HepG2 (cell line): Measurements from ENCODE around the gene B3GNT9. TPM values are rescaled to one million over a fixed set of nuclear protein-coding genes. Genes with fewer than 3 reads are reported as not detected.

ENCODE experiments used
- ATAC-seq: fragments of 200-7000 bp; cut with Tn5 transposase; 3 replicates; pipeline ENCODE4 v1.9.1; 2020; ENCODE audit warnings: mild to moderate bottlenecking, moderate library complexity
- BruUV-seq: library from RNA; stranded (reverse); fragments of 400-500 nt; replicated peaks from 2 replicates; lab custom pipeline; 2021; lab: Mats Ljungman, UMichigan
- CTCF ChIA-PET: fragments of 300-600 bp; formaldehyde crosslinking; extraction: SDS; loops from one replicate; lab custom pipeline; 2021; ENCODE audit warnings: low total read pairs, inconsistent platforms, low intra/inter-chr PET ratio; lab: Yijun Ruan, JAX
- POLR2A ChIA-PET: fragments of 350-600 bp; sonication (Branson Sonifier 250); formaldehyde crosslinking; loops from one replicate; lab custom pipeline; 2020; ENCODE audit warnings: antibody characterized with exemption, inconsistent platforms; lab: Yijun Ruan, JAX
- DNase-seq: peaks from one replicate; pipeline ENCODE4 v3.0.0-alpha.2; 2015; ENCODE audit warnings: low spot score
- FAIRE-seq: peaks from 3 replicates; lab custom pipeline; 2011; peaks lifted over from hg19 to GRCh38; lab: Jason Lieb, UNC
- H2AFZ ChIP-seq: one replicate; pipeline ENCODE4 v1.6.1; 2011; ENCODE audit warnings: low read length, inconsistent platforms
- H3K27ac ChIP-seq: fragments of 300-600 bp; 3 replicates; pipeline ENCODE4 v1.8.0; 2011; ENCODE audit warnings: mixed run types, mild to moderate bottlenecking, mixed read lengths, low read length, inconsistent platforms; ENCODE audit not compliant: insufficient read depth; ENCODE audit errors: extremely low read length
- H3K27me3 ChIP-seq, 2 experiments: fragments of 200-600 bp in 1 of 2; 2 replicates in 1 of 2; 3 replicates in 1 of 2; pipeline versions ENCODE4 v1.6.0 to v1.8.0; 2011; ENCODE audit warnings: low read length in 2 of 2, mild to moderate bottlenecking in 2 of 2, moderate library complexity in 2 of 2, inconsistent platforms in 1 of 2; ENCODE audit not compliant: insufficient read depth in 2 of 2, control insufficient read depth in 1 of 2
- H3K36me3 ChIP-seq, 2 experiments: fragments of 200-600 bp in 1 of 2; replicated peaks in 1 of 2; 2 replicates in 1 of 2; 3 replicates in 1 of 2; pipeline versions ENCODE4 v1.5.1 to v1.8.0; 2011; ENCODE audit warnings: low read length in 2 of 2, inconsistent platforms in 1 of 2; ENCODE audit not compliant: insufficient read depth in 2 of 2, control insufficient read depth in 1 of 2
- H3K4me1 ChIP-seq: 2 replicates; pipeline ENCODE4 v1.5.1; 2012; ENCODE audit warnings: low read length, inconsistent platforms; ENCODE audit not compliant: insufficient read depth
- H3K4me2 ChIP-seq: 2 replicates; pipeline ENCODE4 v1.6.0; 2011; ENCODE audit warnings: low read depth, low read length, inconsistent platforms
- H3K4me3 ChIP-seq, 3 experiments: fragments of 200-600 bp in 1 of 3; sonication (generic), shearing (Covaris generic) in 1 of 3; replicated peaks in 1 of 3; 2 replicates each; pipeline ENCODE4 v1.5.1; 2011 to 2016; ENCODE audit warnings: low read length in 3 of 3, inconsistent platforms in 2 of 3, low read depth in 2 of 3, mild to moderate bottlenecking in 2 of 3, control low read depth in 1 of 3, mixed read lengths in 1 of 3; ENCODE audit not compliant: insufficient read depth in 1 of 3
- H3K79me2 ChIP-seq: one replicate; pipeline ENCODE4 v1.6.1; 2011; ENCODE audit warnings: low read length, inconsistent platforms; ENCODE audit not compliant: insufficient read depth
- H3K9ac ChIP-seq: 2 replicates; pipeline ENCODE4 v1.6.0; 2011; ENCODE audit warnings: mild to moderate bottlenecking, low read depth, low read length, inconsistent platforms; ENCODE audit not compliant: insufficient read depth
- H3K9me3 ChIP-seq: 2 replicates; pipeline ENCODE4 v1.5.1; 2012; ENCODE audit warnings: mild to moderate bottlenecking, low read length
- H4K20me1 ChIP-seq: 2 replicates; pipeline ENCODE4 v1.6.0; 2011; ENCODE audit warnings: inconsistent platforms, mild to moderate bottlenecking, low read length, moderate library complexity; ENCODE audit not compliant: insufficient read depth
- CENPT ChIP-seq: sonication (generic); formaldehyde crosslinking; IDR thresholded peaks from 2 replicates; pipeline ENCODE4 v1.8.0; 2022; ENCODE audit warnings: low read depth, mild to moderate bottlenecking, moderate library complexity, missing genetic modification reagents
- FOSL2 ChIP-seq: sonication (generic); formaldehyde crosslinking; IDR thresholded peaks from 2 replicates; pipeline ENCODE4 v1.4.0; 2020; ENCODE audit warnings: missing genetic modification reagents
- KAT7 ChIP-seq: IDR thresholded peaks from 2 replicates; pipeline ENCODE4 v1.6.1; 2018; ENCODE audit warnings: borderline replicate concordance, missing compliant biosample characterization
- MEIS2 ChIP-seq: sonication (generic); formaldehyde crosslinking; IDR thresholded peaks from 2 replicates; pipeline ENCODE4 v1.9.0; 2021; ENCODE audit warnings: mild to moderate bottlenecking, missing genetic modification reagents
- NFE2L2 ChIP-seq: fragments of 150-350 bp; IDR thresholded peaks from 2 replicates; pipeline ENCODE4 v1.6.1; 2014; ENCODE audit warnings: low read length
- NR1H2 ChIP-seq: sonication (generic); formaldehyde crosslinking; IDR thresholded peaks from 2 replicates; pipeline ENCODE4 v1.8.1; 2022; ENCODE audit warnings: low read depth, missing genetic modification reagents, borderline replicate concordance
- ONECUT2 ChIP-seq: sonication (generic); formaldehyde crosslinking; IDR thresholded peaks from 2 replicates; pipeline ENCODE4 v1.4.0; 2020; ENCODE audit warnings: missing genetic modification reagents
- PITX1 ChIP-seq: sonication (generic); formaldehyde crosslinking; IDR thresholded peaks from 2 replicates; pipeline ENCODE4 v1.5.1; 2020; ENCODE audit warnings: mild to moderate bottlenecking, missing genetic modification reagents
- RFX5 ChIP-seq: IDR thresholded peaks from 2 replicates; pipeline ENCODE4 v1.6.1; 2011; ENCODE audit warnings: low read depth, low read length, improper control_type of control experiment
- TP53 ChIP-seq: sonication (generic); formaldehyde crosslinking; conservative IDR thresholded peaks from 2 replicates; pipeline ENCODE4 v1.4.0; 2020; ENCODE audit warnings: missing genetic modification reagents
- TSC22D2 ChIP-seq: sonication (generic); formaldehyde crosslinking; IDR thresholded peaks from 2 replicates; pipeline ENCODE4 v1.5.1; 2020; ENCODE audit warnings: missing genetic modification reagents, mild to moderate bottlenecking, borderline replicate concordance
- ZNF121 ChIP-seq: sonication (generic); formaldehyde crosslinking; IDR thresholded peaks from 2 replicates; pipeline ENCODE4 v1.5.0; 2020; ENCODE audit warnings: mild to moderate bottlenecking, missing genetic modification reagents
- ZNF17 ChIP-seq: sonication (generic); formaldehyde crosslinking; IDR thresholded peaks from 2 replicates; pipeline ENCODE4 v1.5.0; 2020; ENCODE audit warnings: mild to moderate bottlenecking, missing genetic modification reagents
- ZNF383 ChIP-seq: sonication (generic); formaldehyde crosslinking; IDR thresholded peaks from 2 replicates; pipeline ENCODE4 v1.4.0; 2020; ENCODE audit warnings: missing genetic modification reagents, mild to moderate bottlenecking, borderline replicate concordance
- WGBS: methylation state at CpG from one replicate; pipeline ENCODE4 v1.1.6; 2017; ENCODE audit warnings: low lambda C conversion rate; 5-methylcytosine and 5-hydroxymethylcytosine counted together
- in situ Hi-C: cut with HindIII; loops from 2 replicates; pipeline ENCODE4 v1.10.0; 2017; ENCODE audit warnings: low pct_unique_long_range_greater_than_20kb; ENCODE audit not compliant: extremely low pct_ligation_motif_present
- intact Hi-C: fragments of 100-400 bp; cut with micrococcal nuclease; formaldehyde crosslinking; loops from one replicate; pipeline ENCODE4 v1.10.0; 2022; ENCODE audit not compliant: unreplicated experiment
- polyA plus RNA-seq, 8 experiments: library from polyadenylated mRNA; depleted of rRNA in 3 of 8; stranded (reverse) in 7 of 8; unstranded in 1 of 8; fragments of >200 nt; fragmentation: Illumina TruSeq in 4 of 8; extraction: Trizol in 4 of 8; gene quantifications; 2 replicates each; pipeline versions ENCODE4 v1.2.1 to v1.2.3, GENCODE V29; 2011 to 2016; ENCODE audit warnings: low read depth in 4 of 8, missing spikeins in 1 of 8, mixed read lengths in 1 of 8; ENCODE audit not compliant: insufficient read depth in 1 of 8
- total RNA-seq, 5 experiments: library from RNA; depleted of rRNA; stranded (reverse); fragments of >200 nt; fragmentation: Illumina TruSeq; extraction: Trizol; gene quantifications; 2 replicates each; pipeline ENCODE4 v1.2.3, GENCODE V29; 2016; ENCODE audit warnings: low read depth in 1 of 5
- TF ChIP-seq, protein P1 (sequence below): conservative IDR thresholded peaks from 2 replicates; pipeline ENCODE4 v1.6.1; 2018; ENCODE audit warnings: missing genetic modification reagents
- TF ChIP-seq, protein P2 (sequence below): sonication (generic); formaldehyde crosslinking; IDR thresholded peaks from 2 replicates; pipeline ENCODE4 v1.5.0; 2020; ENCODE audit warnings: missing genetic modification reagents

B3GNT9 gene
- total and polyA plus RNA-seq, 2 of the 13 experiments (the other 11 are each of a cell fraction or from before 2014, with no cell fraction given): 1.5 to 3.1 TPM

DNA sequence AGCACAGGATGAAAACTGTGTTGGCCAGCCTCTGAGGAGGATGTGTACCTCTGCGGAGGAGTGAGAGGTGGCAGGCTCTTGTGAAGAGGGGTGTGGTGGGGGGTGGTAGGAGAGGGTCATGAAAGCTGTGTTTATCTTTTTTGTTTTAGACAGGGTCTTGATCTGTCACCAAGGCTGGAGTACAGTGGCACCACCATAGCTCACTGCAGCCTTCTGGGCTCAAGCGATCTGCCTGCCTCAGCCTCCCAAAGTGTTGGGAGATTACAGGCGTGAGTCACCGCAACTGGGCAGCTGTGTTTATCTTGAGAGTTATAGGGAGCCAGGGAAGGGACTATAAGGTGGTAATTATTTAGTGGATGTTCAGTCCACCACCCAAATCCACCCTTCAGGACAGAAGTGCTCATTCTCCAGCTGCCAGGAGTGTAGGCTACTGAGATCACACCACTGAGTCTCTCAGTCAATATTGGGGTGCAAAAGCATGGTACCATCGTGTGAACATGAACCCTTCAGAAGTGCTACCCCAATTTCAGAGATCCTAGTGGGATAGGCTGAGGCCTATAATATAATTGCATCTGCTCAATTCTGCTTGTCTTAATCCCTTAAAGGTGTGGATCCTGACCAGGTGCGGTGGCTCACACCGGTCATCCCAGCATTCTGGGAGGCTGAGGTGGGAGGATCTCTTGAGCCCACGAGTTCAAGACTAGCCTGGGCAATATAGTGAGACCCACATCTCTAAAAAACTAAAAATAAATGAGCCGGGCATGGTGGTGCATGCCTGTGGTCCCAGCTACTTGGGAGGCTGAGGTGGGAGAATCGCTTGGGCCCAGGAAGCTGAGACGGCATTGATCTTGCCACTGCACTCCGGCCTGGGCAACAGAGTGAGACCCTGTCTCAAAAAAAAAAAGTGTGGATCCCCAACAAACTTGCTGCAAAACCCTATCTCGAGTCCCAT is 39.9 kb upstream of the B3GNT9 start:
- WGBS: 40% methylated on average over 12 of the region's 13 CpGs
- Histone ChIP-seq H3K4me1 (peaks cover 52% of the 10 kb centered on the region), H2AFZ (no peak overlapping the region), H3K9ac (no peak overlapping the region), H3K4me3 (no peak overlapping the region), H3K4me2 (peak overlapping the region; percentile 97), H3K36me3 (peaks cover 13 to 22% of the 10 kb centered on the region in 2 experiments), H4K20me1 (no peaks in the 10 kb centered on the region; the same call in 1 of the 2 replicates), H3K27me3 (peaks cover 7 to 16% of the 10 kb centered on the region in 2 experiments; a peak in 2 of 5 replicates), H3K9me3 (no peaks in the 10 kb centered on the region), H3K27ac (no peak overlapping the region), H3K79me2 (peaks cover 21% of the 10 kb centered on the region)
- POLR2A ChIA-PET: interaction anchor here (1.0 kb wide), 1 partner anchor 20 kb away, joined by 4 read pairs; the partner anchor contains the start of gene NOL3
- BruUV-seq: no TSS peak
- intact Hi-C loops: no loop called here
- in situ Hi-C loops: no loop called here
- ATAC-seq (no peak), DNase-seq (no peak), FAIRE-seq (no peak)
- CTCF ChIA-PET: no interaction called here
- 0 out of 2 replicates have a peak, but pooled peaks have one; percentile 53 for TF ChIP-seq ZNF17
- peak; percentile 53 for TF ChIP-seq FOSL2 (CRISPR knock-in tag)
- TF ChIP-seq PITX1 (CRISPR knock-in tag): no peak
- TF ChIP-seq ZNF121: peak; percentile 53; the same call in 1 of the 2 replicates

DNA sequence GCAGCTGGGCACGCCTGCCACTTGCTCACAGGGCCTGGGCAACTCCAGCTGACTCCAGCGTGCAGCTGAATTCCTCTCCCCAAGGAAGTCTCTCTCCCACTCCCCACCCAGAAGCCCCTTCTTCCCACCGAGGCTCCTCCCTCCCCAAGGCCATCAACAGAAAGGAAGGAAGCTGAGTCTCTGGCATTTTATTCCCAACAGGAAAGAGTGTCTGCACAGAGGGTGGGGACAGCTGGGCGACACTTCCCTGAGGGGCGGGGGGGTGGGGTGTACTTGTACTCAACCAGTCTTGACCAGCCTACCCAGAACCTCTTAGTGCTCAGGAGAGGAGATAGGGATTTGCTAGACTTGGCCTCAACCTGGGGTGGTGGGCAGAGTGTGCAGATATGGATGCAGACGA is 39.2 kb upstream of the B3GNT9 start, which contains the start of gene EXOC3L1:
EXOC3L1 (minus strand) TSS at position 96 of the 400 bp plus-strand sequence. CDS start 460 bp downstream, outside the sequence.
- intact Hi-C loops (no loop called here), in situ Hi-C loops (no loop called here)
- peaks cover 7 to 16% of the 10 kb centered on the region in 2 experiments; a peak in 2 of 5 replicates for H3K27me3 ChIP-seq
- no peak within 1 kb of the TSS for H2AFZ ChIP-seq
- no peak for FAIRE-seq
- no TSS peak for BruUV-seq
- H3K36me3 ChIP-seq: peaks cover 13 to 15% of the 10 kb centered on the region in 2 experiments; a peak in 4 of 5 replicates
- H3K27ac ChIP-seq: no peak within 1 kb of the TSS
- DNase-seq: no peak
- H4K20me1 ChIP-seq: no peaks in the 10 kb centered on the region; the same call in 1 of the 2 replicates
- H3K79me2 ChIP-seq: peaks cover 21% of the 10 kb centered on the region
- ChIA-PET POLR2A (interaction anchor here (1.0 kb wide), 1 partner anchor 20 kb away, joined by 4 read pairs; the partner anchor contains the start of gene NOL3), CTCF (no interaction called here)
- H3K9me3 ChIP-seq: no peaks in the 10 kb centered on the region
- no peak for ATAC-seq
- 18% methylated on average over 6 of the region's 6 CpGs for WGBS
- peak within 1 kb of the TSS; percentile 36 for H3K4me2 ChIP-seq
- peaks cover 59% of the 10 kb centered on the region for H3K4me1 ChIP-seq
- H3K9ac ChIP-seq: no peak within 1 kb of the TSS
- peak within 1 kb of the TSS in 1 of 3 experiments; percentile 4; a peak in 1 of 6 replicates for H3K4me3 ChIP-seq
- TF ChIP-seq MEIS2 (CRISPR knock-in tag) (no peak), ONECUT2 (CRISPR knock-in tag) (no peak), CENPT (CRISPR knock-in tag) (no peak), TP53 (no peak), ZNF383 (CRISPR knock-in tag) (no peak), KAT7 (CRISPR knock-in tag) (no peak), RFX5 (no peak), NFE2L2 (no peak), TSC22D2 (no peak), NR1H2 (CRISPR knock-in tag) (no peak)
- TF ChIP-seq, protein P1, sequence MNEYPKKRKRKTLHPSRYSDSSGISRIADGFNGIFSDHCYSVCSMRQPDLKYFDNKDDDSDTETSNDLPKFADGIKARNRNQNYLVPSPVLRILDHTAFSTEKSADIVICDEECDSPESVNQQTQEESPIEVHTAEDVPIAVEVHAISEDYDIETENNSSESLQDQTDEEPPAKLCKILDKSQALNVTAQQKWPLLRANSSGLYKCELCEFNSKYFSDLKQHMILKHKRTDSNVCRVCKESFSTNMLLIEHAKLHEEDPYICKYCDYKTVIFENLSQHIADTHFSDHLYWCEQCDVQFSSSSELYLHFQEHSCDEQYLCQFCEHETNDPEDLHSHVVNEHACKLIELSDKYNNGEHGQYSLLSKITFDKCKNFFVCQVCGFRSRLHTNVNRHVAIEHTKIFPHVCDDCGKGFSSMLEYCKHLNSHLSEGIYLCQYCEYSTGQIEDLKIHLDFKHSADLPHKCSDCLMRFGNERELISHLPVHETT: no peak
- TF ChIP-seq, protein P2, sequence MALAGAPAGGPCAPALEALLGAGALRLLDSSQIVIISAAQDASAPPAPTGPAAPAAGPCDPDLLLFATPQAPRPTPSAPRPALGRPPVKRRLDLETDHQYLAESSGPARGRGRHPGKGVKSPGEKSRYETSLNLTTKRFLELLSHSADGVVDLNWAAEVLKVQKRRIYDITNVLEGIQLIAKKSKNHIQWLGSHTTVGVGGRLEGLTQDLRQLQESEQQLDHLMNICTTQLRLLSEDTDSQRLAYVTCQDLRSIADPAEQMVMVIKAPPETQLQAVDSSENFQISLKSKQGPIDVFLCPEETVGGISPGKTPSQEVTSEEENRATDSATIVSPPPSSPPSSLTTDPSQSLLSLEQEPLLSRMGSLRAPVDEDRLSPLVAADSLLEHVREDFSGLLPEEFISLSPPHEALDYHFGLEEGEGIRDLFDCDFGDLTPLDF (CRISPR knock-in tag): no peak
